Stimulated activated CD8-positive, alpha-beta memory T cell treated with anti-CD3 and anti-CD28 coated beads, Interleukin-4, amount 100 ng/mL, for 4 hours (primary cell): Measurements from ENCODE around the gene ATRN.

Source experiments
- DNase-seq, 2 donors: peaks; one replicate each; pipeline ENCODE4 v3.0.0-alpha.2; 2020; ENCODE audit warnings: low read depth in 2 of 2, low spot score in 1 of 2

ATRN gene

GRCh38 chr20:3673221-3674070, 202.6 kb downstream of the ATRN start:
- no peak for DNase-seq

- DNase-seq: no peak
These were observed 203.6 kb downstream of the ATRN start for GRCh38 chr20:3674447-3674846.

- DNase-seq: no peak
These were observed 204.4 kb downstream of the ATRN start for GRCh38 chr20:3674995-3675900.

- DNase-seq: no peak
These were observed 206.9 kb downstream of the ATRN start for GRCh38 chr20:3677733-3678132.

DNA sequence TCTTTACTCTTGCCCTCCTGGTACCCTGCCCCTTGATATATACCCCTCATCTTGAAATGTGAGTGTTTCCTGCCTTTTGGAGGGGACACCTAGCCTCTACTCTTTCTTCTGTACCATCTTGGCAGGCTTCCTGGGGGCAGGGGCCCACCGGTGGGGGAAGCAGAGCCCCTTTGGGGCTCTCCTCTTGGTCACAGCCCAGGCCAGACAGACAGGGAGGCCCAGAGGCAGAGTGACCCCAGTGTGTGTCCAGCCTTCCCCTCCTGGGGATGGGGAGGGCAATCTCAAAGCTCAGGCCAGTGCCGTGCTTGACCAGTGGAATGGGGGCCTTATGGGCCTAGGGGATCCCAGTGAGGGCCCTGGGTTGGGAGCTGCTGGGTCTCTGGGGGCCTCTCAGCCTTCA, 207.4 kb downstream of the ATRN start:
- no peak for DNase-seq

- DNase-seq: no peak
These were observed 208.3 kb downstream of the ATRN start for GRCh38 chr20:3678856-3679720.

- no peak for DNase-seq
These were observed 209.2 kb downstream of the ATRN start for GRCh38 chr20:3679749-3680700.

- DNase-seq: no peak
These were observed 210.0 kb downstream of the ATRN start for GRCh38 chr20:3680701-3681351.

DNA sequence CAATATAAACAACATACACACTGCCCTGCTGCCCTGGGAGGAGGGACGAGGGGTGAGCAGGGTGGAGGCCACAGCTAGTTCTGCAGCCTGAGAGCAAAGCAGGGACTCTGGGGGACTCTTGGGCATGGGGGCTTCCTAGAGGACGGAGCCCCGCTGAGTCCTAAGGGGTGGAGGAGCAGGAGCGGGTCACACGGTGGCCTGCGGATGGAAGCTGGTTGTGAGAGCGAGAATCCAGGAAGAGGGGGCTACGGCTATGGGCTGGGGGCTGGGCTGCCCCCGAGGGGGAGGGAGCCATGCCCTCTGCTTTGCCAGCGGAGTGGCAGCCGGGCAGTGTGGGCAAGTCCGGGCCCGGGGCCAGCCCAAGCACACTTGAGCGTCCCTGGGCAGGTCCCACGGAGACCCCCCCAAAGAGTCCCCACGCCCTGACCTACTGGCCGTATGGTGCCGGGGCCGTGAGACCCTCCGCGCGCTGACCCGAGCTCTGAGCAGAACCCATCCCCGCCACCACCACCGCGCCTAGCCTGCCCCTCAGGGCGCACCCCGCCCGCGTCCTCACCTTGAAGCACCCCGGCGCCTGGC, 210.6 kb downstream of the ATRN start:
- no peak for DNase-seq

- no peak for DNase-seq
These were observed 211.3 kb downstream of the ATRN start, which contains the start of gene ADAM33 for GRCh38 chr20:3681931-3682781. ADAM33 (minus strand) TSS chr20:3682010; CDS start chr20:3682004, 6 bp downstream.

- DNase-seq: no peak
These were observed 214.5 kb downstream of the ATRN start for GRCh38 chr20:3685341-3685740.

- DNase-seq: no peak
These were observed 215.6 kb downstream of the ATRN start for GRCh38 chr20:3686421-3686820.

DNA sequence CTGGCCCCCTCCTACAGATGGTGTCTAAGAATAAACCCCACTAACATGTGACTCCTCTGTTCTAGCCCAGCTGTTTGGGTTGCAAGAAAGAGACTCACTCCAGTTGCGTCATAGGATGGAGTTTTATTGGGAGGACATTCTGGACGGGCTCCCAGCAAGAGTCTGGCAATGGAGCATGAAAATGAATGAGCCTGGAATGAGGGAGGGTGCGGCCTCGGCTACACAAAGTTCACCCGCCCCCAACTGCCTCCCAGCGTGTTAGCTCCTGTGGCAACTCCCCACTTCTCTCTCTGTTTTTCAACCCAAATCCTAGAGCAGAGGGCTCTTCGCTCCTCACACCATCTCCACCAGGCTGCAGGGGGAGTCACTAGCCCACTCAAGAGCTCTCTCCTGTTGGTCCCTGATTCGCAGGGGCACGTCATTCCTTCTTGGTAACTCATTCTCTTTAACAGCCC, 216.1 kb downstream of the ATRN start:
- no peak for DNase-seq

DNA sequence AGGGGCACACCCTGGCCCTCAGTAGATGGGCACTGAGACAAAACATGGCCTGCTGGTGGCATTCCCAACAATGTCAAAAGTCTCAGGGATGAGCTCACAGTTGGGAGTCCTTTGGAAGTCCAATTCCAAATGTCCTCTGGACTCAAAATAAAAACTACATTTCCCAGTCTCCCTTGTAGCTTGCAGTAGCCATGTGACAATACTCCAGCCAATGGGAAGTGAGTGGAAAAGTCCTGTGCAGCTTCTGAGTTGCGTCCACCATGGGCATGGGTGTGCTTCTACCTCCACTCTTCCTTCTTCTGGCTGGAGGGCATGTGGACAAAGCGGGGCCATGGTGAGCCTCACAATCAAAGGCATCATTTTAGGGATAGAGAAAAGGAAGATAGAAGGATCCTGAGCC, 216.8 kb downstream of the ATRN start:
- DNase-seq: no peak

- DNase-seq: no peak
These were observed 219.2 kb downstream of the ATRN start for GRCh38 chr20:3689978-3690377.

- DNase-seq: no peak
These were observed 219.6 kb downstream of the ATRN start for GRCh38 chr20:3690413-3690812.

GRCh38 chr20:3691306-3691705, 220.5 kb downstream of the ATRN start:
- DNase-seq: no peak

GRCh38 chr20:3691897-3692296, 221.1 kb downstream of the ATRN start:
- no peak for DNase-seq
